ENCODE results near the gene DNAH11. TPM values are rescaled to one million over a fixed set of nuclear protein-coding genes. Genes with fewer than 3 reads are reported as not detected.

DNAH11 gene
- total and polyA plus RNA-seq, 2 of the 4 experiments (the other 2 are of a cell fraction), result not detected

DNA sequence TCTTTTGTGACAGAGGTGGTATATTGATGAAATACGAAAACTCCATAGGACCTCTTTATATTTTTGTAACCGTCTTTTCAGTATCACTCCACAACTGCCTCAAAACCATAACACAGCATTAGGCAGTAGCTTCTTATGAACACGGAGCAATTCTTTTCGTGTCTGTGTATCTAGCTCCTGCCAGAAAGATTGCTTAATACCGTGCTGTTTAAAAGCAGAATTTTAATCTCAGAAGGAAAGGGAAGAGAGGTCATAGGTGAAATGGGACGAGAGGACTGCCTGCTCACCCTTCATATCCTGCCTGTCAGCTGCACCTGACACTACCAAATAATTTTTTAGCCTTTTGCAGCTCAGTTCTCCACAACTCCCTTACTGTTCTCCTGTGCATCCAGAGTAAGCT is 200.7 kb downstream of the DNAH11 start:
- dilution Hi-C loops (cut with HindIII; ENCODE audit: low sequenced_read_pairs, unreplicated experiment) (no loop called here), in situ Hi-C loops (cut with MboI; ENCODE audit: low sequenced_read_pairs) (no loop called here), intact Hi-C loops (cut with micrococcal nuclease) (no loop called here)
- POLR2A ChIA-PET (ENCODE audit: unreplicated experiment), result no interaction called here
- CTCF ChIA-PET, result no interaction called here
- Histone ChIP-seq H3K18ac (ENCODE audit: low read depth, low read length) (no peak overlapping the region), H2BK20ac (ENCODE audit: low read depth, low read length) (no peak overlapping the region), H2BK120ac (ENCODE audit: low read depth, low read length) (no peak overlapping the region), H2BK5ac (ENCODE audit: low read depth, low read length, poor library complexity, severe bottlenecking) (no peak overlapping the region), H3K56ac (ENCODE audit: extremely low read depth, insufficient read depth, low read length) (no peak overlapping the region), H3K9ac (ENCODE audit: low read depth, low read length) (no peak overlapping the region), H3K27ac (ENCODE audit: insufficient read depth, low read length) (no peak overlapping the region), H2BK15ac (ENCODE audit: low read depth, low read length) (no peak overlapping the region), H3K23ac (ENCODE audit: low read depth, low read length) (no peak overlapping the region), H4K5ac (ENCODE audit: low read depth, low read length) (no peak overlapping the region), H4K8ac (ENCODE audit: low read depth in 2 of 2, low read length in 2 of 2) (no peak overlapping the region), H3K4me3 (ENCODE audit: insufficient read depth, low read depth, low read length) (no peak overlapping the region), H4K91ac (ENCODE audit: insufficient read depth, low read depth, low read length) (no peak overlapping the region), H3K4me1 (ENCODE audit: control insufficient read depth, insufficient read depth, low read length) (no peaks in the 10 kb centered on the region), H3K27me3 (ENCODE audit: control insufficient read depth, insufficient read depth, low read length) (no peaks in the 10 kb centered on the region), H3K79me1 (ENCODE audit: low read depth in 1 of 2, low read length in 2 of 2) (no peaks in the 10 kb centered on the region), H3K4ac (ENCODE audit: low read depth, low read length) (no peak overlapping the region), H2AK5ac (ENCODE audit: low read depth, low read length) (no peak overlapping the region), H3K9me3 (ENCODE audit: control insufficient read depth, insufficient read depth, low read length) (no peaks in the 10 kb centered on the region; the same call in 1 of the 2 replicates), H2AK9ac (replicated peaks; ENCODE audit: low read depth, low read length, poor library complexity) (no peak overlapping the region), H2AFZ (replicated peaks; ENCODE audit: low read length, poor library complexity) (no peak overlapping the region), H3K14ac (replicated peaks; ENCODE audit: low read depth, low read length) (no peak overlapping the region), H3K36me3 (ENCODE audit: control insufficient read depth, insufficient read depth, low read length) (no peaks in the 10 kb centered on the region), H3K4me2 (ENCODE audit: low read depth, low read length) (no peak overlapping the region), H3K9me1 (ENCODE audit: insufficient read depth, low read length) (no peaks in the 10 kb centered on the region), H4K20me1 (ENCODE audit: insufficient read depth, low read length) (no peaks in the 10 kb centered on the region)
- TF ChIP-seq MAZ (IDR thresholded peaks at IDR 0.05; ENCODE audit: borderline replicate concordance, low read depth, low read length) (no peak), CHD1 (IDR thresholded peaks at IDR 0.05; ENCODE audit: low read depth, low read length) (no peak), NFE2L2 (IDR thresholded peaks at IDR 0.05; ENCODE audit: low read depth, low read length) (no peak), RFX5 (IDR thresholded peaks at IDR 0.05; ENCODE audit: low read depth, low read length) (no peak), CEBPB (IDR thresholded peaks at IDR 0.05; ENCODE audit: low read depth, low read length) (no peak), MXI1 (IDR thresholded peaks at IDR 0.05; ENCODE audit: borderline replicate concordance, low read depth, low read length) (no peak), RCOR1 (IDR thresholded peaks at IDR 0.05; ENCODE audit: insufficient replicate concordance, low read length) (no peak)
- TF ChIP-seq, protein P1, sequence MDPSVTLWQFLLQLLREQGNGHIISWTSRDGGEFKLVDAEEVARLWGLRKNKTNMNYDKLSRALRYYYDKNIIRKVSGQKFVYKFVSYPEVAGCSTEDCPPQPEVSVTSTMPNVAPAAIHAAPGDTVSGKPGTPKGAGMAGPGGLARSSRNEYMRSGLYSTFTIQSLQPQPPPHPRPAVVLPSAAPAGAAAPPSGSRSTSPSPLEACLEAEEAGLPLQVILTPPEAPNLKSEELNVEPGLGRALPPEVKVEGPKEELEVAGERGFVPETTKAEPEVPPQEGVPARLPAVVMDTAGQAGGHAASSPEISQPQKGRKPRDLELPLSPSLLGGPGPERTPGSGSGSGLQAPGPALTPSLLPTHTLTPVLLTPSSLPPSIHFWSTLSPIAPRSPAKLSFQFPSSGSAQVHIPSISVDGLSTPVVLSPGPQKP (IDR thresholded peaks at IDR 0.05; ENCODE audit: borderline replicate concordance, low read depth, low read length), result no peak
- TF ChIP-seq, protein P2, sequence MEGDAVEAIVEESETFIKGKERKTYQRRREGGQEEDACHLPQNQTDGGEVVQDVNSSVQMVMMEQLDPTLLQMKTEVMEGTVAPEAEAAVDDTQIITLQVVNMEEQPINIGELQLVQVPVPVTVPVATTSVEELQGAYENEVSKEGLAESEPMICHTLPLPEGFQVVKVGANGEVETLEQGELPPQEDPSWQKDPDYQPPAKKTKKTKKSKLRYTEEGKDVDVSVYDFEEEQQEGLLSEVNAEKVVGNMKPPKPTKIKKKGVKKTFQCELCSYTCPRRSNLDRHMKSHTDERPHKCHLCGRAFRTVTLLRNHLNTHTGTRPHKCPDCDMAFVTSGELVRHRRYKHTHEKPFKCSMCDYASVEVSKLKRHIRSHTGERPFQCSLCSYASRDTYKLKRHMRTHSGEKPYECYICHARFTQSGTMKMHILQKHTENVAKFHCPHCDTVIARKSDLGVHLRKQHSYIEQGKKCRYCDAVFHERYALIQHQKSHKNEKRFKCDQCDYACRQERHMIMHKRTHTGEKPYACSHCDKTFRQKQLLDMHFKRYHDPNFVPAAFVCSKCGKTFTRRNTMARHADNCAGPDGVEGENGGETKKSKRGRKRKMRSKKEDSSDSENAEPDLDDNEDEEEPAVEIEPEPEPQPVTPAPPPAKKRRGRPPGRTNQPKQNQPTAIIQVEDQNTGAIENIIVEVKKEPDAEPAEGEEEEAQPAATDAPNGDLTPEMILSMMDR (conservative IDR thresholded peaks at IDR 0.05; ENCODE audit: low read depth, low read length), result no peak
- no TSS peak for BruUV-seq (replicated peaks)
- ATAC-seq (ENCODE audit: low read depth), result no peak
- no peak for DNase-seq
- no CpG with 5 or more reads among the region's 6 CpGs for WGBS, 2 experiments (ENCODE audit: extremely low coverage in 2 of 2, insufficient read length in 1 of 2)

Measured in IMR-90 (cell line).